ENCODE data around the gene TERB1. TPM values are rescaled to one million over a fixed set of nuclear protein-coding genes. Genes with fewer than 3 reads are reported as not detected.
"Not testable (repeated sequence)": the region's sequence is repeated elsewhere in the genome, so short reads cannot be mapped to it uniquely, and the experiment has no call there.

Gene TERB1
- total RNA-seq, 2 donors from 2014 or later, result 0.13 to 0.34 TPM

GRCh38 chr16:66841366-66841765 lies 40.0 kb upstream of the TERB1 start:
- peaks cover 40% of the 10 kb centered on the region for H3K27me3 Mint-ChIP-seq
- H3K9me3 Mint-ChIP-seq, result no peaks in the 10 kb centered on the region
- H3K36me3 Mint-ChIP-seq (ENCODE audit: low read depth), result no peaks in the 10 kb centered on the region
- no peak for ATAC-seq (replicated peaks)
- no peak overlapping the region for H3K4me3 Mint-ChIP-seq
- no peak overlapping the region for H3K27ac Mint-ChIP-seq
- H3K4me1 Mint-ChIP-seq, result no peaks in the 10 kb centered on the region

GRCh38 chr16:66840883-66841282 lies 39.5 kb upstream of the TERB1 start:
- peaks cover 36% of the 10 kb centered on the region for H3K27me3 Mint-ChIP-seq
- H3K4me3 Mint-ChIP-seq, result no peak overlapping the region
- no peaks in the 10 kb centered on the region for H3K4me1 Mint-ChIP-seq
- no peaks in the 10 kb centered on the region for H3K36me3 Mint-ChIP-seq (ENCODE audit: low read depth)
- H3K27ac Mint-ChIP-seq, result no peak overlapping the region
- ATAC-seq (replicated peaks), result no peak
- H3K9me3 Mint-ChIP-seq, result no peaks in the 10 kb centered on the region

GRCh38 chr16:66834746-66835145 lies 33.4 kb upstream of the TERB1 start:
- no peaks in the 10 kb centered on the region for H3K36me3 Mint-ChIP-seq (ENCODE audit: low read depth)
- peaks cover 6% of the 10 kb centered on the region for H3K4me1 Mint-ChIP-seq
- ATAC-seq (replicated peaks), result no peak
- no peaks in the 10 kb centered on the region for H3K9me3 Mint-ChIP-seq
- peaks cover 13% of the 10 kb centered on the region for H3K27me3 Mint-ChIP-seq
- H3K27ac Mint-ChIP-seq, result no peak overlapping the region
- no peak overlapping the region for H3K4me3 Mint-ChIP-seq

- ATAC-seq (replicated peaks), result peak; percentile 8
Observed at GRCh38 chr16:66832661-66833305, 31.4 kb upstream of the TERB1 start.

GRCh38 chr16:66832190-66832589 lies 30.8 kb upstream of the TERB1 start:
- Mint-ChIP-seq H3K27me3 (peaks cover 3% of the 10 kb centered on the region), H3K27ac (peak overlapping the region; percentile 72), H3K36me3 (ENCODE audit: low read depth) (peaks cover 21% of the 10 kb centered on the region), H3K9me3 (no peaks in the 10 kb centered on the region), H3K4me1 (peaks cover 13% of the 10 kb centered on the region), H3K4me3 (peak overlapping the region; percentile 64)
- no peak for ATAC-seq (replicated peaks)

More at GRCh38 chr16:66832661-66833305, 31.4 kb upstream of the TERB1 start:
- Mint-ChIP-seq H3K4me1 (peaks cover 13% of the 10 kb centered on the region), H3K36me3 (ENCODE audit: low read depth) (peaks cover 16% of the 10 kb centered on the region), H3K4me3 (peak overlapping the region; percentile 64), H3K9me3 (no peaks in the 10 kb centered on the region), H3K27ac (peak overlapping the region; percentile 72), H3K27me3 (peaks cover 6% of the 10 kb centered on the region)

- Mint-ChIP-seq H3K4me1 (peaks cover 23% of the 10 kb centered on the region), H3K9me3 (no peaks in the 10 kb centered on the region), H3K36me3 (ENCODE audit: low read depth) (peaks cover 35% of the 10 kb centered on the region), H3K4me3 (peak within 1 kb of the TSS; percentile 64), H3K27me3 (peaks cover under 1% of the 10 kb centered on the region), H3K27ac (peak within 1 kb of the TSS; percentile 72)
- peak; percentile 95 for ATAC-seq (replicated peaks)
Observed at GRCh38 chr16:66830422-66831404, 29.3 kb upstream of the TERB1 start, which contains the start of gene NAE1. Gene NAE1, minus strand, starts transcription at chr16:66830976. Its CDS starts 77 bp downstream, at chr16:66830899.

- Mint-ChIP-seq H3K27ac (no peak overlapping the region), H3K27me3 (no peaks in the 10 kb centered on the region), H3K4me3 (no peak overlapping the region), H3K4me1 (peaks cover 13% of the 10 kb centered on the region), H3K9me3 (no peaks in the 10 kb centered on the region), H3K36me3 (ENCODE audit: low read depth) (peaks cover 93% of the 10 kb centered on the region)
- no peak for ATAC-seq (replicated peaks)
Observed at GRCh38 chr16:66824006-66824405, 22.6 kb upstream of the TERB1 start.

GRCh38 chr16:66814734-66815133 lies 13.3 kb upstream of the TERB1 start:
- Mint-ChIP-seq H3K4me1 (no peaks in the 10 kb centered on the region), H3K4me3 (no peak overlapping the region), H3K9me3 (no peaks in the 10 kb centered on the region), H3K36me3 (ENCODE audit: low read depth) (peaks cover 97% of the 10 kb centered on the region), H3K27me3 (no peaks in the 10 kb centered on the region), H3K27ac (peak overlapping the region; percentile 61)
- no peak for ATAC-seq (replicated peaks)

GRCh38 chr16:66811043-66811442 lies 9.7 kb upstream of the TERB1 start:
- Mint-ChIP-seq H3K9me3 (no peaks in the 10 kb centered on the region), H3K4me1 (no peaks in the 10 kb centered on the region), H3K27ac (no peak overlapping the region), H3K36me3 (ENCODE audit: low read depth) (peaks cover 97% of the 10 kb centered on the region), H3K4me3 (no peak overlapping the region), H3K27me3 (no peaks in the 10 kb centered on the region)
- no peak for ATAC-seq (replicated peaks)

- H3K36me3 Mint-ChIP-seq (ENCODE audit: low read depth), result peaks cover 97% of the 10 kb centered on the region
- no peak for ATAC-seq (replicated peaks)
- no peak overlapping the region for H3K4me3 Mint-ChIP-seq
- H3K27ac Mint-ChIP-seq, result no peak overlapping the region
- H3K27me3 Mint-ChIP-seq, result no peaks in the 10 kb centered on the region
- no peaks in the 10 kb centered on the region for H3K9me3 Mint-ChIP-seq
- no peaks in the 10 kb centered on the region for H3K4me1 Mint-ChIP-seq
Observed at GRCh38 chr16:66810391-66810790, 9.0 kb upstream of the TERB1 start.

- Mint-ChIP-seq H3K36me3 (ENCODE audit: low read depth) (peaks cover 97% of the 10 kb centered on the region), H3K4me1 (no peaks in the 10 kb centered on the region), H3K27ac (peak overlapping the region; percentile 12), H3K4me3 (no peak overlapping the region), H3K9me3 (no peaks in the 10 kb centered on the region), H3K27me3 (no peaks in the 10 kb centered on the region)
- ATAC-seq (replicated peaks), result no peak
Observed at GRCh38 chr16:66809765-66810164, 8.4 kb upstream of the TERB1 start.

- Mint-ChIP-seq H3K9me3 (no peaks in the 10 kb centered on the region), H3K4me3 (no peak overlapping the region), H3K27me3 (no peaks in the 10 kb centered on the region), H3K4me1 (no peaks in the 10 kb centered on the region), H3K27ac (no peak overlapping the region), H3K36me3 (ENCODE audit: low read depth) (peaks cover 57% of the 10 kb centered on the region)
- no peak for ATAC-seq (replicated peaks)
Observed at GRCh38 chr16:66802159-66802558, 775 bp upstream of the TERB1 start.

GRCh38 chr16:66800856-66801255 lies 528 bp downstream of the TERB1 start:
- ATAC-seq (replicated peaks), result no peak

GRCh38 chr16:66798161-66798560 lies 3.2 kb downstream of the TERB1 start:
- H3K36me3 Mint-ChIP-seq (ENCODE audit: low read depth), result peaks cover 17% of the 10 kb centered on the region
- H3K4me1 Mint-ChIP-seq, result no peaks in the 10 kb centered on the region
- ATAC-seq (replicated peaks), result no peak
- H3K9me3 Mint-ChIP-seq, result no peaks in the 10 kb centered on the region
- no peak overlapping the region for H3K27ac Mint-ChIP-seq
- H3K4me3 Mint-ChIP-seq, result no peak overlapping the region
- no peaks in the 10 kb centered on the region for H3K27me3 Mint-ChIP-seq

More at GRCh38 chr16:66800856-66801255, 528 bp downstream of the TERB1 start:
- Mint-ChIP-seq H3K4me3 (no peak overlapping the region), H3K36me3 (ENCODE audit: low read depth) (peaks cover 44% of the 10 kb centered on the region), H3K27ac (no peak overlapping the region), H3K27me3 (no peaks in the 10 kb centered on the region), H3K4me1 (no peaks in the 10 kb centered on the region), H3K9me3 (no peaks in the 10 kb centered on the region)

GRCh38 chr16:66793984-66794383 lies 7.4 kb downstream of the TERB1 start:
- not testable (repeated sequence) for H3K27ac Mint-ChIP-seq; H3K36me3 Mint-ChIP-seq (ENCODE audit: low read depth); H3K4me1 Mint-ChIP-seq; ATAC-seq (replicated peaks); H3K4me3 Mint-ChIP-seq; H3K9me3 Mint-ChIP-seq; H3K27me3 Mint-ChIP-seq

Data from activated T-helper 17 cell treated with anti-CD3 and anti-CD28 coated beads, Interleukin-2, amount 50 U/mL, for 72 hours (primary cell).